CD4-positive, alpha-beta T cell treated with Interleukin-15 for 4 hours (primary cell): Measurements from ENCODE around the gene SFXN4.

Experiments used
- DNase-seq: peaks from one replicate; pipeline ENCODE4 v3.0.0-alpha.2; 2020; ENCODE audit warnings: low spot score

SFXN4 gene, protein sequence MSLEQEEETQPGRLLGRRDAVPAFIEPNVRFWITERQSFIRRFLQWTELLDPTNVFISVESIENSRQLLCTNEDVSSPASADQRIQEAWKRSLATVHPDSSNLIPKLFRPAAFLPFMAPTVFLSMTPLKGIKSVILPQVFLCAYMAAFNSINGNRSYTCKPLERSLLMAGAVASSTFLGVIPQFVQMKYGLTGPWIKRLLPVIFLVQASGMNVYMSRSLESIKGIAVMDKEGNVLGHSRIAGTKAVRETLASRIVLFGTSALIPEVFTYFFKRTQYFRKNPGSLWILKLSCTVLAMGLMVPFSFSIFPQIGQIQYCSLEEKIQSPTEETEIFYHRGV

DNA sequence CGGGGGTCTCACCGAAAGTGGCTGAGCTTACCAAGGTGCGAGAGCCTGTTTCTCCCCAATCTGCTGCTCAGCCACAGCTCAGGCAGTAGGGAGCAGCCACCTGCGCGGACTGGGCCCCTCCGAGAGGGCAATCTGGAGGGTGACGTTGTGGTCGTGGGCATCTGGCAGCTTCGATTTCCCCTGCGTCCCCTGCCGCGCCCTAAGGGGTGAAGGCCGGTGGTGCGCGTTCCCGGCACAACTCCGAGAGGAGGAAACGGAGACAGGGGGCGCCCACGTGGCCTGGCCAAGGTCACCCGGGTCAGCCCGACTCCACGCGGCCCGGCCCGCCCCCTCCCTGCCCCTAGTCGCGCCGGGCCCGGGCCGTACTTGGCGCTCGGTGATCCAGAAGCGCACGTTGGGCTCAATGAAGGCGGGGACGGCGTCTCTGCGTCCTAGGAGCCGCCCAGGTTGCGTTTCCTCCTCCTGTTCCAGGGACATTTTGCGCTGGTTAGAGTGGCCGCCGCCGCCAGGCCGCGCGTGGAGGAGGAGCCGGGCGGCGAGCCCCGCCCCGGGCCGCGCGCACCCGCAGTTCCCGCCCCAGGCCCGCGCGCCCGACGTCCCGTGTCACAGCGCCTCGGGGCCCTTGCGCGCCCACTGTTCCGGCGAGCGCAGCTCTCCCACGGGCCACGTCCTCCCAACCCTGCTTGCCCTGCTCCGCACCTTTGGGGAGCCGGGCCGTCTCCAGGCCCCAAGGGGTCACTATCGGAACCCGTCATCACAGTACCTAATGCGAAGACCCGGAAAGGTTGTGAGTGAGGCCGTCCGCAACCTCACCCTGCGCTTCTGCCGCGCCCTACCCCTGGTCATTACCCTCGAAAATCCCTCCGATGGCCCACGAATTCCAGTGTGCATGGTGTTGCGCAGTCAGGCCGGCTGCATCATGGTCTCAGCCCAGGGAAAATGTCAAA lies at the start of gene SFXN4:
Gene SFXN4 (minus strand): TSS at position 544 of the 947 bp plus-strand sequence. CDS start 67 bp downstream, at position 477.
- DNase-seq, result peak; percentile 72

DNA sequence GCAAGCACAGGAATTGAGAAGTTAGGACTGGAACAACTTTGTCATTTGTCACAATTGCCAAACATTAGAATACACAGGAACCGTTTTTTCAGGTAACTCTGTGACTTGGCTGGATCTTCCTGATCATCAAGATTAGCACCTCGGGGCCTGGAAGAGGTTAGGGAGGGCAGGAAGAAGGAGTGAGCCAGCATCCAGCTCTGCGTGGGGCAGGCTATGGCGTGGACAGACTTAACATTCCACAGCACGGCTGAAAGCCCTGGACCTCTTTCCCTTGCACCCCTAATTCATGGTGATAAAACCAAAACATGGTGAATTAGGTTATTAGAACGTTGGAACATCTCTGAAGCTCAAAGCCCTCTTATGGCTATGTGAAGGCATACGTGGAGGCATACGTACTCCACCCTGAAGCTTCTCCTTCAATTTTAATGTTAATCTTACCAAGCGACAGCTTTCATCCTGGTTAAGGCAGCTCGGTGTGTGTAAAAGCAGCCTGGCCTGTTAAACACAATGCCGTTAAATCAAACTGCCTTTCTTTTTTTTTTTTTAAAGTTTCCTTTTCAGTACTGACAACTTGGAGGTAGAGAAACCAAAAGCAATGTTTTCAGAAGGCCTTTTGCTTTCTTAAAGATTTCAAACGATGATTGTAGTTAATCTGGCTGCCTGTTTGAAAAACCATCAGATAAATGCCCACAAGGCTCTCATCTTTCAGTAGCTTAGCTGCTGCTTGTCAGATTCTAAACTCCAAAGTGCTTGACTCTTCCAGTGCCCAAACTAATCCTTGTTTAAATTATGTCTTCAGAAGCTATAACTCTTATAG lies 46.3 kb upstream of the SFXN4 start:
- peak; percentile 30 for DNase-seq

DNA sequence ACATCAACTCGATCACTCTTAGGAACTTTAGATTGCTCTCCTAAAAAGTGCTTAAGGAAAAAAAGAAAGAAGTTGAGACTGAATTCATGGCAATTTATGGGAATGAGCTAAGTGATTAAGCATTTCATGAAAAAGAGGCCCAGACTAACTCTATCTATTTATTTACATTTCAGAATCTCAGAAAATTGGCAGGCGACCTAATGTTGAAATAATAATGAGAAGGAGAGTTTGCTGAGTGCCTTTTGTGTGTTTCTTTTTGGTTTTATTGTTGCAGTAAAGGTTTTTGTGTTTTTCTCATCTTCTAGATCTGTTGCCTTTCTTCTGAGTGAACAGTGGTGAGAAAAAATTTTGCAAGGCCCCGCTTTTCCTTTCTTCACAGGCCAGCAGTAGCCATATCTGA lies 45.7 kb upstream of the SFXN4 start:
- DNase-seq, result no peak

DNA sequence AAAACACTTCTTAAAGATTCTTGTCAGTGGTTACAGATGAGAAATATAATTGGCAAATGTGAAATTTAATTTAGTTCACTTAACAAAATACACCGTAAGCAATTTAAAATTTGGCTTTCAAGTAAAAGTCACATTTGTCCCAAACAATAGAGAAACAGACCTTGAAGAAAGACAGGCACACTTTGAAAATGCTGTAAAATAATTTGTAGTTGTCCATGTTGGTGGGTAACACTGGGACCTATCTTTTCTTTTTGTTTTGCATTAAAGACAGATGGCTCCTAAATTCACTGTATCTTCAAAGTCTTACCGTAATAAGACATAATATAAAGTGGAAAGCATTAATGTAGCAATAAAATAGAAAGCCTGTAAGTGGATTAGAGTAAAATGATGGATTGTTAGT lies 45.1 kb upstream of the SFXN4 start:
- DNase-seq, result no peak

DNA sequence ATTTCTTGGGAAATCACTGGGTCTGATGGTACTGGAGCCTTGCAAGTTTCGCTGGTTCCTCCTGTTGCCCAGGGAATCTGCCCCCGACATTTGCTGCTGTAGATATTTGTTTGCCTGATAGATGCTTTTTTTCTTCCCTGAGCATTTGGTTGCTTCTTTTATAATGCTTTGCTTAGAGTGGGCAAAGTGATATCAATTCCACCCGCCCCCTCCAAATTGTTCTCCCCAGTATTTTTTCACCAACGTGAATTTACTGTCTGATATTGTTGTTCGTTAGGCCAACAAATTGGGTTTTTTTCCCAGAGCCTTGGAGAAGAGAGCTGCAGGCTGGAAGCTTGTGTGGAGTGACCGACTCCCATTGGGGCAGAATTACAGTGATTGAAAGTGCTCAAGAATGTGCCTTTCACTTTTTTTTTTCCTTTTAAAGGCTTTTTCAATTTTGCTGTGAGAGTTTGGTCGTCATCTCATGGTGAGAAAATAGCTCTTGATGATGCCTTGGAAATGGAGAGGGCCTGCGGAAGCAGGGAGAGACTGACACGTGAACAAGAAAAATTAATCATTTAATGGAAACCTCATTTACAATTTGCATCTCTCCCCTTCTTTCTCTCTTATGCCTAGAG lies 44.3 kb upstream of the SFXN4 start:
- no peak for DNase-seq

DNA sequence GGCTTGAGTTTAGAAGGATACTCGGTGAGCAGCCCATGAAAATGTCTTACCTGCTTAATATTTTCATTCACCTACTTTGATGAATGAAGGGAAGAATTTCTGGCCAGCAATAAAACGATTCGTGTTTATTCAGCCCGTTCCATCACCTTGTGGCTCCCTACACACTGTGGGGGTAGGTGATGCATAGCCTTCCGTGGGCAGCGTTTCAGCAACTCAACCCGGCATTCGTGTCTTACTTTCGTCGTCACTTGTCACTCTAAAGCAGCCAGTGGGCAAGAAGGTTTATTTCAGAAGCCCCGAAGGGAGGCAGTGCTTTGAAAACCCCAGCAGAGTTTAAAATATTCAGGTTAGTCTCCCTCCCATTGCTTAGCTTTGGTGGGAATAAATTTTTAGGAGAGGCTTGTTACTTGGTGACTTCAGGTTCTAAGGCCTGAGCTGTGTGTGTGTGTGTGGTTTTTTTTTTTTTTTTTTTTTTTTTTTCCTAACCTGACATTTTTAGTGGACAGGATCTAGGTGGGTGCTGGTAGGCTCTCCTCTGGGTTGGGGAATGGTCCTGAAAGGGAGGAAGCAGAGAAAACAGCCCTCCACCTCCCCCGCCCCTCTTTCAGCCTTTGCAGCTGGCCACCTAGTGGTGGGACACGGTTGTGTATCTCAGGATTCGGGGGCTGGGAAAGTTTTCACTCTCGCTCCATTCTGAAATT lies 43.7 kb upstream of the SFXN4 start:
- DNase-seq, result peak; percentile 47

DNA sequence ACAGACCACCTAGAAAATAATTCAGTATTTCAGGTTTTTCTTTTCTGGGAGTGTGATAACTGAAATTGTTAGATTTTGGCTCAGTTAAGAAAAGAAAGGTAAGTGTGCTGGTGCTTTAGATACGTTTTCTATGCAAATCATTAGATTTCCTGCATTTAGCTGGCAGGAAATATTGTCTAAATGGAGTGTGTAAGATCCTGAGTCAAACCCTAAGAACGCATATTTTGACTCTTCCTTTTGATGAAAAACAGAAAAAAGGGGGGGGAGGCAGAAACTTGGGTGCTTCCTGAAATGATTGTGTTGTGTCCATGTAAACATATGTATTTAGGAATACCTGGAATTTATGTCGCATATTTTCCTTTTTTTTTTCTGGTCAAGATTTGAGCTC lies 43.0 kb upstream of the SFXN4 start:
- DNase-seq, result no peak

DNA sequence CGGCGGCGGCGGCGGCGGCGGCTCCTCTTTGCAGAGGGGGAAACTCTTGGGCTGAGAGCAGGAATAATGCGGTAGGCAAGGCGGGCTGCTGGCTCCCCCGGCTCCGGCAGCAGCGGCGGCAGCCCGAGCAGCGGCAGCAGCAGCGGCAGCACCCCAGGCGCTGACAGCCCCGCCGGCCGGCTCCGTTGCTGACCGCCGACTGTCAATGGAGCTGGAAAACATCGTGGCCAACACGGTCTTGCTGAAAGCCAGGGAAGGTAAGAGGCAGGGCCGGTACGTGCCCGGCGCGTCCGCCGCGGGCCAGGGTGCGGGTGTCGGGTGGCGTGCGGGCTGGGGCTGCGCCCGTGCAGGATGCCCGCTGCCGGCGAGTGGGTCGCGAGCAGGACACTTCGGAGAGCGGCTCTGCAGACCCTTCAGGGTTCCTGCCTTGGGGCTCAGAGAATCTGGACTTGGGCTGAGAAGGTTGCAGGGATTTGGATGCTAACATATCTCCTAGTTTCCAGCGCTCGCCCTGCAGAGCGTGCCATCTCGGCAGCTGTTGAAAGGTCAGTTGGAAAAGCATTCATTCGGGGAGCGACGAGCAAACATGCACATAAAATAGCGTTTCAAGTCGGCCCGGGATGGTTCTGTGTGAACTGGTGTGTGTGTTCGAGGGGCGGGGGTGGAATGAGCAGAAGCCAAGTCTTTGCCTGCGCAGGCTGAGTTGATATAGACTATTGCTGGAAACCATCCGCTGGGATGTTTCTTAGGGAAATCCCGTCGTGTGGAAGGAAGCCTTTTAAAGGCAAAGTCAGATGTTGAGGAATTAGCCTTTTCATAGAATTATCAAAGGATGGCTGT lies 42.4 kb upstream of the SFXN4 start:
- no peak for DNase-seq

DNA sequence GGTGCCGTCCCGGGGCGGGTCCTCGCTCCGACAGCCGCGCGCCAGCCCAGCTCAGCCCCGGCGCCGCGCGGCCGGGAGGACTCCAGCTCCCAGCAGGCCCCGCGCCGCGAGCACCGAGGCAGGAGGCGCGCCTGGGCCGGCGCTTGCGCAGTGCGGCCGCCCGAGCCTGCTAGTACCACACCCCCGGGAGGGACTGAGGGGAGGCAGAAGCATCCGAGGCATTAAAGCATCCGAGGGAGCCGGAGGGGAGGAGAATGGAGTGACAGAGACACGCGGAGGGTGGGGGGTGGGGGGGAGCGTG lies 41.8 kb upstream of the SFXN4 start, which contains the start of gene GRK5:
Gene GRK5 (plus strand): TSS at position 206 of the 301 bp plus-strand sequence. CDS start 347 bp downstream, outside the sequence.
- DNase-seq, result peak; percentile 97

DNA sequence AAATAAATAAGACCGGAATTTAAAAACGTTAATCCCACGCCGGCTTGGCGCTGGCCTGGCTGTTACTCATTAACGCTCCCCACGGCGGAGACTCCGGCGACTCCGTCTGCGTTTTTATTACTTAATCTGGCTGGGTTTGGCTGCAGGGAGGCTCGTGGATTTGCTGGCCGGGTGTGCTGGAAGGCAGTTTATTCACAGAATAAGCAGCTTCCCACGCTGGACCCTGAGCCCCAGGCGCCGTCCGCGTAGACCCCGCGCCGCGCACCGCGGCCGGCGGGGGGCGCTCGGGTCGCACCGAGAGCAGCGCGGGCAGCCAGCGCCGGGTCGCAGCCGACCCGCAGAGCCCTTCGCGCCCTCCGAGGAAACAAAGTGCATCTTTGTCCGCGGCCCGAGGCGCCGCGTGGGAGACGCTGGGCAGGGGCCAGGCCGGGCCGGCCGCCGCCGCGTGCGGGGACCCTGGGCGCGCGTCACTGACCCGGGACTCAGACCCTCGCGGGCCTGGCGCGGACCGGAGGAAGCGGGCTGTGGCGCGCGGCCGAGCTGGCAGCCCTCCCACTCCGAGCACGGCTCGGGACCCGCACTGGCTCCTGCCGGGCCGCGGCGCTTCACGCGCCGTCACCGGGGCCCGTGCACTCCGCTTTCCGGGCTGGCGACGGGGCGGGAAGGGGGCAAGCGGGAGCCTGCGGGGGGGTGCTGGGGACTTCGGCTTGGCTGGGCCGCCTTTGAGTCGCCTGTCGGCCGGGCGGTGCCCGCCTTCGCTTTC lies 41.3 kb upstream of the SFXN4 start:
- DNase-seq, result peak; percentile 71

DNA sequence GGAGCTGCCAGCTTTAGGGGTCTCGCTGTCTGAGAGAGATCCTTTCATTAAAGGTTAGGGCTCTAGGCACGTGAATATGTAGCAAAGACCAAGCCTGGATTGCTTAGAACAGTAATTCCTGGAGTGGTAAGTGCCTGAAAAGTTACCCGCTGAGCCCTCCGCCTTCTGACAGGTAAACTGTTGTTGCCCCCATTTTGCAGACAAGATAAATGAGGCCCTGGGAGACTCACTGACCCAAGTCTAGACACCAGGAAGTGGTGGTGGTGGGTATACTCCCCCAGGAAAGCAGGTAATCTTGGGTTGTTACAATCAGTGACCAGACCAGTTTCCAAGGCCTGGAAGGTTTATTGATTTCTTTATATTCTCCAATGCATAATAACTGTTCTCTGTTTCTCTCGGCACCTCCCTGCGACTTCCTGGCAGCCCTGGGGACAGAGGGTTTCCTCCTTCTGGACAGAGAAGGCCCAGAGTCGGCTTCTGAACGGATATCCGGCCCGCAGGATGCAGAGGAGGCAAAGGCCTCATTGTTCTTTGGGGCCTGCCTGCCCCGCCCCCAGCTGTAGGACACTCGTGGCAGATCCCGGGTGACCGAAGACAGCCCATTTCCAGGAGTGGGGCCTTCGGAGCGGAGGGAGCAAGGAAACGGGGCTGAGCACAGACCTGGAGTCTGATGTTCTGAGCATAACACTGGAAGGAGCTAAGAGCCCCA lies 40.5 kb upstream of the SFXN4 start:
- DNase-seq, result peak; percentile 31

DNA sequence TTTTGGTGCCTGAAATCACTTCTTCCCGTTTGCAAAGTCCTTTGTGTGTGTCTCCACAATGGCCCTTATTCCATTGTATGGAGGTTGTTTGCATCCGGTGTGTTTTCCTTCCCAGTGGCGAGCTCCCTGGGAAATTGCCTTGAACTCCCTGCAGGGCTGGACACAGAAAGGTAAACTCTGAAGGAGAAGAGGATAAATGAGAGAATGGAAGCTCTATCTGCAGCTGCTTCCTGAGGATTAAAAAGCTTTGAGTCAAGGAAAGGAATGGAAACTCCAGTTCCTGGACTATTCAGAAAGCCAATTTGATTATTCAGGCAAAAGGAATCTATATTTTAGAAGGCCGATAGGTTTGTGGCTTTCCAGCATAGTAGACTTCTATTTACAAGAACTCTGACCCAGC lies 37.5 kb upstream of the SFXN4 start:
- DNase-seq, result no peak

DNA sequence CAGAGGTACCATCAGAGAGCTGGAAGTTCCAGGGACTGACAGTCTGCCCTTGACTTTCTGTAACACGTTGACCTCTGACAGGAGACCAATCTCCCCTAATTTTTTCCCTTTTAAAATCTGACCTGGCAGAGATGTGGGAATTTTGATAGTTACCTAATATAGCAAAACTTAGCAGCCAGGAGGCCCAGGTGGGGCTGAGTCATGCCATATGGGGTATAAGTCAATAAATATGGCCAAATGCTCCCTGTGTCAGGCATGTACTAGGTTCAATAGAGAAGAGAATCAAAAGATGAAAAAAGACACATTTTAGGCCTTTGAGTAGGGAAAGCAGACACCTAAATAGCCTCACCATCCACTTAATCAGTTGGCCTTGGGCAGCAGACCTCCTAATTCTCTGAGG lies 35.7 kb upstream of the SFXN4 start:
- no peak for DNase-seq

DNA sequence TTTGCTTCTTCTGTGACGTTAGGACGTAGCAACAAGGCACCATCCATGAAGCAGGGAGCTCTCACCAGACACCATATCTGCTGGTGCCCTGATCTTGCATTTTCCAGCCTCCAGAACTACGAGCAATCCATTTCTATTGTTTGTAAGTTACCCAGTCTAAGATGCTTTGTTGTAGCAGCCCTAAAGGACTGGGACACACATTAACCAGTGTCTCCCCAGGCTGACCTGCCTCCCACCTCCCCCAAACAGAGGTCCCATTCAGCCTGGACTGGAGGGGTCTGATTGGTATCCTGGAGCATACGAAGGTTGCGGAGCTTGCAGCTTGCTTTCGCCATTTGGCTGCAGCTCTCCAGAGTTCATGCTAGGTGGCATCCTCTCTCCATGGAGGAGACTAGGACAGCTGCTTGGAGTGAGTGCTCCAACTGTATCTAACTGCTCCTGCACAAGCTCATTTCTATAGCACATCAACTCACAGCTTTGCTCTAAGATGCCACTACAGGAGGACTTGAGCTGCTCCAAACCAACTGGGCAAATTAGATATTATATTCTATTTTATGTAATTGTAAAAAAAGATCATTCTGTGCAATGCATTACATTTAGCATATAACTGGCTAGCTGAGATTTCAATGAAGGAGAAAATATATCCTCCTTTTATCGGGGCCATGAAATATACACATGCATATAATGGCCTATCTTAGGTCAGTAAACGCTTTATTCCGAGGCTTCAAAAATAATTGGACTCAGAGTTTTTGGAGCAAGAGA lies 33.9 kb upstream of the SFXN4 start:
- peak; percentile 52 for DNase-seq

DNA sequence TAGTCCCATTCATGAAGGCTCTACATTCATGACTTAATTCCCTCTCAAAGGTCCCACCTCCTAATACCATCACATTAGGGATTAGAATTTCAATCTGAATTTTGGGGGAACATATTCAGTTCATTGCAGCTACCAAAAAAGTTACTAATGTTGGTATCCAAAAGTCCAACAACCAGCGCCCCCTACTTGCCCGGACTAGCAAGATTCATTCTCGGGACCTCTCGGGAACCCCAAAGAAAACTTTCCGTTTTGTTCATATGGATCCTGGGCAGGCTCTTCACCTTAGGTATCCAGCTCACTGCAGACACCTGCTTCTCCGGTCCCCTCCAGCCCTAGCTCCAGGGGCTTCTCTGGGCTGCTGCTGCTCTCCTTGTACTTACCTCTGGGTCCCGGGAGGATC lies 32.9 kb upstream of the SFXN4 start:
- no peak for DNase-seq

DNA sequence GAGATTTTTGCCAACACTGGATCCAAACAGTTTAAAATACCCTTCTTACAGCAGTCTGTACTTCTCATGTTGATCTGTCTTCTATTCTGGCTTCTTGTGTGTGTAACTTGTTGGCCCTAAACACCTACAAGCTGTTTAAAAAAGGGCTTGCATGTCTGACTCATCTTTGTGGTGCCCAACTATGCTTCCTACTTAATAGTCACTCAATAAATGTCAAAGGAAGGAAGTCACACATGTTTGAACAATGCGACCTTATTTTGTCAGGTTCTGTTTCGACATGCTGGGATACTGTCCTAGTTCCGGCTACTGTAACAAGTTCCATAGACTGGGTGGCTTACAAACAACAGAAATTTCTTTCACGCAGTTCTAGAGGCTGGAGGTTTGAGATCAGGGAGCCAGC lies 32.4 kb upstream of the SFXN4 start:
- DNase-seq, result no peak

DNA sequence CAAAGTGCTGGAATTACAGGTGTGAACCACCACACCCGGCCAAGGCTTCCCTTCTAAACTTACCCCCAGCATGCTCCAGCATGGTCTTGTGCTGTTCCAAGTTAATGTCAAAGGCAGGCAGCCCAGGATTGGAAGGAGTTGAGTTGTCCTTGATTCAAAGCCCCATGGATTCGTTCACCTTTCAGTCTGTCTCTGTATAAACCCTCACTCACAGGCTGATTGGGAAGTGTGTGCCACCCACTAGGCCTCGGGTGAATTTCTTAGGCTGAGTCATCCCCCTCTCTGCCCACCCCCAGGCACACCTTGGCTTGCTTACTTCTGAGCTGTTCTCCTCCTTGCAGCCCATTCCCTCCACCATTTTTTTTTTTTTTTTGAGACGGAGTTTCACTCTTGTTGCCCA lies 26.4 kb upstream of the SFXN4 start:
- DNase-seq, result no peak
